ENCODE results near the gene CCDC138.

- no peak for TF ChIP-seq POLR2A (IDR thresholded peaks at IDR 0.05)
- TF ChIP-seq CTCF (IDR thresholded peaks at IDR 0.05) = no peak
Measured at GRCh38 chr2:108910541-108911396, 124.2 kb downstream of the CCDC138 start.

Data from lower leg skin (tissue), 3 donors.